Measurements from ENCODE around the gene KLHL7. TPM values are rescaled to one million over a fixed set of nuclear protein-coding genes. Genes with fewer than 3 reads are reported as not detected.

The KLHL7 gene
- total and polyA plus RNA-seq, 9 of the 15 experiments (the other 6 are each of a cell fraction or from before 2014, with no cell fraction given): 4.2 to 63.1 (median 32.3) TPM

- TF ChIP-seq FOXO4 (CRISPR knock-in tag; IDR thresholded peaks at IDR 0.05): no peak
- peak; percentile 70 for TF ChIP-seq PRPF4 (IDR thresholded peaks at IDR 0.05; ENCODE audit: insufficient read depth, low read depth, low read length, poor library complexity, severe bottlenecking)
- TF ChIP-seq NELFE (IDR thresholded peaks at IDR 0.05; ENCODE audit: insufficient read depth, insufficient read length): no peak
- TF ChIP-seq HDGF (IDR thresholded peaks at IDR 0.05): no peak
- no peak for TF ChIP-seq CBX1 (IDR thresholded peaks at IDR 0.05; ENCODE audit: low read depth)
- no peak for TF ChIP-seq HNRNPH1 (optimal IDR thresholded peaks at IDR 0.05; ENCODE audit: low read depth, low read length)
- no peak for TF ChIP-seq SNRNP70 (optimal IDR thresholded peaks at IDR 0.05; ENCODE audit: low read depth, low read length)
- TF ChIP-seq U2AF2 (optimal IDR thresholded peaks at IDR 0.05; ENCODE audit: low read depth, low read length): no peak
- TF ChIP-seq BRF1 (IDR thresholded peaks at IDR 0.05; ENCODE audit: borderline replicate concordance, extremely low read depth, insufficient read length): no peak
- peak; percentile 82 for TF ChIP-seq ARID4B (CRISPR knock-in tag; IDR thresholded peaks at IDR 0.05)
- TF ChIP-seq BRD4 (IDR thresholded peaks at IDR 0.05): peak; percentile 72; the same call in 1 of the 2 replicates
- TF ChIP-seq ARID3B (CRISPR knock-in tag; IDR thresholded peaks at IDR 0.05; ENCODE audit: borderline replicate concordance): no peak
- TF ChIP-seq ATF4 (CRISPR knock-in tag; IDR thresholded peaks at IDR 0.05): no peak
- peak; percentile 81 for TF ChIP-seq POLR2B (IDR thresholded peaks at IDR 0.05; ENCODE audit: low read depth, partially characterized antibody)
- no peak for TF ChIP-seq KLF10 (CRISPR knock-in tag; IDR thresholded peaks at IDR 0.05)
- no peak for TF ChIP-seq ZSCAN29 (IDR thresholded peaks at IDR 0.05)
- no peak for TF ChIP-seq ZC3H11A (IDR thresholded peaks at IDR 0.05; ENCODE audit: low read depth, low read length)
- peak; percentile 52; the same call in 1 of the 2 replicates for TF ChIP-seq TOE1 (IDR thresholded peaks at IDR 0.05; ENCODE audit: borderline replicate concordance)
- no peak for TF ChIP-seq TOE1 (CRISPR knock-in tag; IDR thresholded peaks at IDR 0.05; ENCODE audit: borderline replicate concordance, low read depth)
- TF ChIP-seq LCOR (CRISPR knock-in tag; IDR thresholded peaks at IDR 0.05): peak; percentile 95
Measured at GRCh38 chr7:23181684-23182553, 76.3 kb downstream of the KLHL7 start, which contains the start of gene NUP42 (continued).

Data from K562 (cell line).